Epidermal melanocyte (primary cell): ENCODE data around the gene HARBI1.

Experiments used
- DNase-seq: peaks from one replicate; pipeline ENCODE4 v3.0.0; 2011; ENCODE audit warnings: low spot score; ENCODE audit not compliant: insufficient read length

HARBI1 gene

DNA sequence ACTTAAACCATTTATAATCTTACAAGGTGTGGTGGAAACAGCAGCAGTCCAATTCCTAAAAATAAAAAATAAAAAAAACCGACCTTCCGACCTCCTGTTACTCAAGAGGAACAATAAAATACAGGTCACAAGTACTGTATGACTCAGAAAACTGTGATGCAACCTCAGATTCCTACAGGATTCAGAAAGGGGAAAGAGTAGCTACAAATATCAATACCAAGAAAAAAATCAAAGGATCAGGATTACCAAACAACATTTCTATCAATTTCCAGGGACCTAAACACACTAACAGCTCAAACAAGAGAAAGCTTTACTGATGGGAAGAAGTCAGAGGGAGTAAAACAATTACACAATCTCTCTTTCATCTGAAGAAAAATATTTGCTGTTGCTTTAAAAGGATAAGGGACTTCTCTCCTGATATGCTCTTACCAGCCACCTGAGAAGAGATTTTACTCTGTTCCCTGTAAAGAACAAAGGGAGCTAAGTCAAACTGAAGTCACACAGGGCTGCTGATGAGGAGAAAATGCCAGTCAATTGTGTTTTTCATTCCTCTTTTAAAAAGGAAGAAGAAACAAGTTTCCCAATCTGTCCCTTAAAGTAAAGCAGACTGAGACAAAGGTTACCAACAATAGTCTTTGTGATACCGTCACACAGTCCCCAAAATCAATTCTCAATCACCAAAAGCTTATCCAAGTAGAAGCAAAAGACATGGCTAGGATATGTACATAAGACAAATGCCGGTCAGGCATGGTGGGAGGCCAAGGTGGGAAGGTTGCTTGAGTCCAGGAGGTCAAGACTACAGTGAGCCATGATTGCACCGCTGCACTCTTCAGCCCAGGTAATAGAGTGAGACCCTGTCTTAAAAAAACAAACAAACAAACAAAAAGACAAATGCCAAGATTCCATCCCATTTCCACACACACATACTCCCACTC lies 62.5 kb downstream of the HARBI1 start:
- DNase-seq, result no peak

GRCh38 chr11:46553814-46554212 lies 63.2 kb downstream of the HARBI1 start:
- no peak for DNase-seq
